Heart left ventricle (tissue), 13 donors: Measurements from ENCODE around the gene TRMT2B.

Experiments used
- CTCF ChIP-seq, 12 donors: fragments of 200-600 bp; sonication (generic) in 4 of 12; IDR thresholded peaks; one replicate each; pipeline versions ENCODE4 v1.5.0 to v1.8.0; 2018 to 2022; ENCODE audit warnings: antibody characterized with exemption in 12 of 12, mild to moderate bottlenecking in 5 of 12
- POLR2A ChIP-seq, 2 donors: fragments of 450-650 bp; IDR thresholded peaks; one replicate each; pipeline ENCODE4 v1.6.1; 2017; ENCODE audit warnings: antibody characterized with exemption in 2 of 2, mild to moderate bottlenecking in 2 of 2, moderate library complexity in 2 of 2
- donor health status: ischemic (EF 13 %, LVEDD 7.1; RV severe dilation, severe dysfunction).
- donor health status: DM: no; HTN: yes; CAD: no.
- donor health status: DM: no; HTN: no; CAD: no.
- donor health status: ischemic (EF 25% LVEDD 6.9; RV normal size, moderate dysfunction).
- donor health status: ischemic (EF 25% LVEDD 5.7; RV mildly dilated, moderate dysfunction).
- donor health status: ischemic (EF 35%, LVEDD 5.7; RV mildly dilated, moderate dysfunction).
- donor health status: nonischemic (EF 11% LVEDD 7.7; RV severe dilation, severe dysfunction).
- donor health status: DM: yes; HTN: yes; CAD: no.
- donor health status: PGD.
- donor health status: ischemic (EF 29% LVEDD 5.4; RV normal size, mild dysfunction).
- donor health status: nonischemic (EF 23%, LVEDD 6.1; RV moderate dilation, normal function).

GRCh38 chrX:101037231-101037630, 14.7 kb downstream of the TRMT2B start:
- TF ChIP-seq CTCF (IDR thresholded peaks at IDR 0.05): no peak
- no peak for TF ChIP-seq POLR2A (IDR thresholded peaks at IDR 0.05)
